H9 (cell line): ENCODE measurements around the gene ETV6. TPM values are rescaled to one million over a fixed set of nuclear protein-coding genes. Genes with fewer than 3 reads are reported as not detected.
A peak's percentile ranks its signal among the peaks of the same experiment; 100 is the strongest.

Experiments
- DNase-seq: peaks from one replicate; pipeline ENCODE4 v3.0.0-alpha.2; 2017
- H2AFZ ChIP-seq: one replicate; pipeline ENCODE4 v1.6.1; 2013; ENCODE audit warnings: mild to moderate bottlenecking, low read length, control low read depth, moderate library complexity
- H2AK5ac ChIP-seq: 2 replicates; pipeline ENCODE4 v1.6.1; 2013; ENCODE audit warnings: low read length, control low read depth, mixed read lengths; ENCODE audit not compliant: insufficient read length
- H2BK120ac ChIP-seq: one replicate; pipeline ENCODE4 v1.6.1; 2013; ENCODE audit warnings: low read depth, mild to moderate bottlenecking, low read length, control low read depth, inconsistent platforms; ENCODE audit not compliant: poor library complexity, severe bottlenecking
- H2BK12ac ChIP-seq: 2 replicates; pipeline ENCODE4 v1.6.1; 2013; ENCODE audit warnings: low read length, control low read depth, mixed read lengths, low read depth; ENCODE audit not compliant: insufficient read length
- H2BK15ac ChIP-seq: 2 replicates; pipeline ENCODE4 v1.6.1; 2013; ENCODE audit warnings: low read depth, low read length, control low read depth
- H2BK20ac ChIP-seq: one replicate; pipeline ENCODE4 v1.6.1; 2013; ENCODE audit warnings: low read depth, mild to moderate bottlenecking, low read length, control low read depth, inconsistent platforms; ENCODE audit not compliant: poor library complexity, severe bottlenecking
- H2BK5ac ChIP-seq: 2 replicates; pipeline ENCODE4 v1.6.1; 2013; ENCODE audit warnings: low read length, control low read depth, mixed read lengths; ENCODE audit not compliant: insufficient read length
- H3K14ac ChIP-seq: 2 replicates; pipeline ENCODE4 v1.6.1; 2013; ENCODE audit warnings: low read length, control low read depth; ENCODE audit not compliant: insufficient read depth
- H3K18ac ChIP-seq: 2 replicates; pipeline ENCODE4 v1.6.1; 2013; ENCODE audit warnings: low read depth, mild to moderate bottlenecking, mixed read lengths, low read length, control low read depth; ENCODE audit not compliant: insufficient read length
- H3K23ac ChIP-seq: 2 replicates; pipeline ENCODE4 v1.6.1; 2013; ENCODE audit warnings: low read length, control low read depth, mixed read lengths, low read depth; ENCODE audit not compliant: insufficient read length
- H3K23me2 ChIP-seq: 2 replicates; pipeline ENCODE4 v1.6.1; 2013; ENCODE audit warnings: low read depth, mild to moderate bottlenecking, mixed read lengths, low read length, control low read depth; ENCODE audit not compliant: insufficient read length, poor library complexity, severe bottlenecking
- H3K27ac ChIP-seq: 2 replicates; pipeline ENCODE4 v1.5.1; 2013; ENCODE audit warnings: low read length, control low read depth, mixed read lengths, low read depth; ENCODE audit not compliant: insufficient read length
- H3K27me3 ChIP-seq: 2 replicates; pipeline ENCODE4 v1.6.1; 2013; ENCODE audit warnings: low read length, control low read depth, inconsistent platforms; ENCODE audit not compliant: insufficient read depth
- H3K4ac ChIP-seq: 2 replicates; pipeline ENCODE4 v1.6.1; 2013; ENCODE audit warnings: low read depth, mild to moderate bottlenecking, control low read depth, inconsistent platforms, low read length, moderate library complexity
- H3K4me1 ChIP-seq: 2 replicates; pipeline ENCODE4 v1.6.1; 2013; ENCODE audit warnings: low read length, control low read depth, inconsistent platforms; ENCODE audit not compliant: insufficient read depth
- H3K4me2 ChIP-seq: 2 replicates; pipeline ENCODE4 v1.6.1; 2013; ENCODE audit warnings: low read length, control low read depth, mixed read lengths; ENCODE audit not compliant: insufficient read length, insufficient read depth
- H3K56ac ChIP-seq: 2 replicates; pipeline ENCODE4 v1.6.1; 2013; ENCODE audit warnings: low read depth, mild to moderate bottlenecking, mixed read lengths, low read length, control low read depth; ENCODE audit not compliant: insufficient read length
- H3K79me1 ChIP-seq: 2 replicates; pipeline ENCODE4 v1.6.1; 2013; ENCODE audit warnings: low read depth, mild to moderate bottlenecking, moderate library complexity, low read length, control low read depth, inconsistent platforms; ENCODE audit not compliant: insufficient read depth, poor library complexity, severe bottlenecking
- H3K79me2 ChIP-seq: 2 replicates; pipeline ENCODE4 v1.6.1; 2013; ENCODE audit warnings: low read length, control low read depth, inconsistent platforms; ENCODE audit not compliant: insufficient read depth
- H3K9ac ChIP-seq: 2 replicates; pipeline ENCODE4 v1.6.1; 2013; ENCODE audit warnings: low read length, control low read depth, mixed read lengths; ENCODE audit not compliant: insufficient read length; ENCODE audit errors: extremely low read depth
- H3K9me3 ChIP-seq: one replicate; pipeline ENCODE4 v1.6.1; 2013; ENCODE audit warnings: low read depth, low read length, inconsistent platforms; ENCODE audit not compliant: control insufficient read depth
- H3T11ph ChIP-seq: one replicate; pipeline ENCODE4 v1.6.1; 2013; ENCODE audit warnings: mild to moderate bottlenecking, low read length, control low read depth, inconsistent platforms
- H4K20me1 ChIP-seq: one replicate; pipeline ENCODE4 v1.6.1; 2013; ENCODE audit not compliant: control insufficient read depth, insufficient read length, insufficient read depth
- H4K5ac ChIP-seq: 2 replicates; pipeline ENCODE4 v1.6.1; 2013; ENCODE audit warnings: low read depth, mild to moderate bottlenecking, mixed read lengths, low read length, control low read depth; ENCODE audit not compliant: insufficient read length
- H4K8ac ChIP-seq: replicated peaks from 2 replicates; pipeline ENCODE4 v1.6.1; 2013; ENCODE audit warnings: low read length, control low read depth, mixed read lengths, low read depth; ENCODE audit not compliant: insufficient read length
- H4K91ac ChIP-seq: 2 replicates; pipeline ENCODE4 v1.6.1; 2013; ENCODE audit warnings: low read depth, mild to moderate bottlenecking, moderate library complexity, mixed read lengths, low read length, control low read depth; ENCODE audit not compliant: insufficient read length
- H3K27ac Mint-ChIP-seq, 3 experiments: 2 replicates in 2 of 3; 3 replicates in 1 of 3; pipeline ENCODE4 v1.8.0; 2020 to 2021; ENCODE audit warnings: mixed read lengths in 3 of 3, mild to moderate bottlenecking in 1 of 3, moderate library complexity in 1 of 3
- H3K27me3 Mint-ChIP-seq: 2 replicates; pipeline ENCODE4 v1.8.0; 2021; ENCODE audit warnings: low read depth, mild to moderate bottlenecking, moderate library complexity, mixed read lengths
- H3K36me3 Mint-ChIP-seq, 3 experiments: 2 replicates in 2 of 3; 3 replicates in 1 of 3; pipeline ENCODE4 v1.8.0; 2020 to 2021; ENCODE audit warnings: low read depth in 3 of 3, mixed read lengths in 3 of 3; ENCODE audit not compliant: insufficient read depth in 1 of 3
- H3K4me1 Mint-ChIP-seq, 2 experiments: 2 replicates each; pipeline ENCODE4 v1.8.0; 2020; ENCODE audit warnings: mixed read lengths in 2 of 2
- H3K4me3 Mint-ChIP-seq, 2 experiments: 2 replicates in 1 of 2; 3 replicates in 1 of 2; pipeline ENCODE4 v1.8.0; 2020 to 2021; ENCODE audit warnings: mild to moderate bottlenecking in 2 of 2, mixed read lengths in 2 of 2, moderate library complexity in 1 of 2
- H3K9me3 Mint-ChIP-seq, 2 experiments: 2 replicates in 1 of 2; 3 replicates in 1 of 2; pipeline ENCODE4 v1.8.0; 2020; ENCODE audit warnings: mild to moderate bottlenecking in 2 of 2, mixed read lengths in 2 of 2, moderate library complexity in 1 of 2
- WGBS: extraction: QIAGEN DNeasy Blood & Tissue Kit; methylation state at CpG from one replicate; pipeline ENCODE4 v1.1.7; 2013; ENCODE audit warnings: missing lambda C conversion rate, low lambda C conversion rate, mixed read lengths; ENCODE audit not compliant: insufficient read length; ENCODE audit errors: extremely low coverage; 5-methylcytosine and 5-hydroxymethylcytosine counted together
- total RNA-seq: library from RNA; stranded (reverse); gene quantifications from 2 replicates; pipeline ENCODE4 v1.2.1, GENCODE V29; 2021
- TF ChIP-seq, protein P1 (sequence below): fragments of 200-600 bp; sonication (generic); conservative IDR thresholded peaks from 3 replicates; pipeline ENCODE4 v1.8.0; 2021; ENCODE audit warnings: antibody characterized with exemption, mild to moderate bottlenecking

The ETV6 gene
- total RNA-seq, 1 experiment from 2014 or later: 28.7 TPM

DNA sequence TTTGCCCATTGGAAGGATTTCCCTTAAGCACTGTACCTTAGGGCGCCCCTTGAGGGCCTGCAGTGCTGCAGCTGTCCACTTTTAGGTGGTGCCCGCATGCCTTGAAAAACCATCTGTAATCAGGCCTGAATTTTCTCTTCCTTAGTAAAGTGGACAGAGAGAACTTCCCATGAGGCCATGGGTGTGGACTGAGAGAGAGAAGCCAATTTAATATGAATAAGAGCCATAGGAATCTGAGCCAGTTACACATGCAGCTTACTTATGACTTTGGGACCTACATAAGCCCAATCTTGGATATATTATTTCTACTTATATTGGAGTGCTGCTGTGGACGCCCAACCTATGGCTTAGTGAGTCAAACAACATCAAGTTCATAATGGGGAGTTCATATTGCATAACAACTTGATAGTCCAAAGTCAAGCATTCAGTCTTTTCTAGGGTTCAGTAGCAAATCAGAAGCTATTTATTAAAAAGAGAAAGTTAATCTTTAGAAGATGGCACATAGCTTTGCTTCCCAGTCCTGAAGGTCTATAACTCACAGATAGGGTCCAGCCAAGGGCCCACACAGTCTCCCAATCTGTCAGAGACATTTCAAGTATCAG, 11.1 kb upstream of the ETV6 start:
- Histone ChIP-seq H3T11ph (no peak overlapping the region), H2BK15ac (no peak overlapping the region), H2BK120ac (no peak overlapping the region), H3K14ac (no peak overlapping the region), H3K18ac (no peak overlapping the region), H3K27me3 (no peaks in the 10 kb centered on the region), H2BK5ac (no peak overlapping the region), H2AK5ac (no peak overlapping the region), H2BK20ac (no peak overlapping the region), H3K79me1 (no peaks in the 10 kb centered on the region), H2BK12ac (no peak overlapping the region), H4K20me1 (no peaks in the 10 kb centered on the region), H3K27ac (no peak overlapping the region), H3K23ac (no peak overlapping the region), H4K5ac (no peak overlapping the region), H3K79me2 (no peaks in the 10 kb centered on the region), H3K4me2 (no peak overlapping the region), H3K9me3 (peaks cover 17% of the 10 kb centered on the region), H4K91ac (no peak overlapping the region), H3K4me1 (no peaks in the 10 kb centered on the region; the same call in 1 of the 2 replicates), H3K9ac (no peak overlapping the region), H3K4ac (no peak overlapping the region), H3K56ac (no peak overlapping the region), H2AFZ (no peak overlapping the region), H4K8ac (no peak overlapping the region), H3K23me2 (no peaks in the 10 kb centered on the region)
- H3K9me3 Mint-ChIP-seq: peaks cover 27 to 38% of the 10 kb centered on the region in 2 experiments
- no peak overlapping the region for H3K27ac Mint-ChIP-seq
- DNase-seq: no peak
- H3K4me1 Mint-ChIP-seq: peaks cover 3 to 7% of the 10 kb centered on the region in 2 experiments; a peak in 2 of 4 replicates
- no peaks in the 10 kb centered on the region for H3K27me3 Mint-ChIP-seq
- H3K36me3 Mint-ChIP-seq: peaks cover 10 to 29% (median 23%) of the 10 kb centered on the region in 3 experiments
- no peak overlapping the region for H3K4me3 Mint-ChIP-seq
- TF ChIP-seq, protein P1, sequence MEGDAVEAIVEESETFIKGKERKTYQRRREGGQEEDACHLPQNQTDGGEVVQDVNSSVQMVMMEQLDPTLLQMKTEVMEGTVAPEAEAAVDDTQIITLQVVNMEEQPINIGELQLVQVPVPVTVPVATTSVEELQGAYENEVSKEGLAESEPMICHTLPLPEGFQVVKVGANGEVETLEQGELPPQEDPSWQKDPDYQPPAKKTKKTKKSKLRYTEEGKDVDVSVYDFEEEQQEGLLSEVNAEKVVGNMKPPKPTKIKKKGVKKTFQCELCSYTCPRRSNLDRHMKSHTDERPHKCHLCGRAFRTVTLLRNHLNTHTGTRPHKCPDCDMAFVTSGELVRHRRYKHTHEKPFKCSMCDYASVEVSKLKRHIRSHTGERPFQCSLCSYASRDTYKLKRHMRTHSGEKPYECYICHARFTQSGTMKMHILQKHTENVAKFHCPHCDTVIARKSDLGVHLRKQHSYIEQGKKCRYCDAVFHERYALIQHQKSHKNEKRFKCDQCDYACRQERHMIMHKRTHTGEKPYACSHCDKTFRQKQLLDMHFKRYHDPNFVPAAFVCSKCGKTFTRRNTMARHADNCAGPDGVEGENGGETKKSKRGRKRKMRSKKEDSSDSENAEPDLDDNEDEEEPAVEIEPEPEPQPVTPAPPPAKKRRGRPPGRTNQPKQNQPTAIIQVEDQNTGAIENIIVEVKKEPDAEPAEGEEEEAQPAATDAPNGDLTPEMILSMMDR: peak; percentile 23; the same call in 1 of the 3 replicates
- no CpG with 5 or more reads among the region's 3 CpGs for WGBS
